CD4-positive, alpha-beta T cell (primary cell): ENCODE measurements around the gene PRKCQ. TPM values are rescaled to one million over a fixed set of nuclear protein-coding genes. Genes with fewer than 3 reads are reported as not detected.

Experiments used
- ATAC-seq: fragments of 200-7000 bp; cut with Tn5 transposase; one replicate; pipeline ENCODE4 v1.10.0; 2022; ENCODE audit warnings: mild to moderate bottlenecking; ENCODE audit not compliant: poor library complexity
- CTCF ChIA-PET: fragments of 350-600 bp; sonication (Branson Sonifier 250); formaldehyde crosslinking; loops from one replicate; lab custom pipeline; 2021; ENCODE audit warnings: antibody characterized with exemption, inconsistent platforms; lab: Charles Lee
- POLR2A ChIA-PET: fragments of 350-600 bp; sonication (Branson Sonifier 250); formaldehyde crosslinking; loops from one replicate; lab custom pipeline; 2021; ENCODE audit warnings: antibody characterized with exemption, inconsistent platforms; lab: Charles Lee
- DNase-seq, 14 experiments: peaks; one replicate each; pipeline ENCODE4 v3.0.0-alpha.2; 2013 to 2020; ENCODE audit warnings: mixed read lengths in 2 of 14
- H3K27ac ChIP-seq, 2 donors: one replicate each; pipeline versions ENCODE4 v1.5.1 to v1.7.0; 2013; ENCODE audit warnings: low read length in 2 of 2, low read depth in 1 of 2, mild to moderate bottlenecking in 1 of 2
- H3K27me3 ChIP-seq, 2 experiments: 1 replicate in 1 of 2; 2 replicates in 1 of 2; pipeline versions ENCODE4 v1.6.1 to v1.7.0; 2013; ENCODE audit warnings: low read length in 2 of 2, control low read depth in 1 of 2, mild to moderate bottlenecking in 1 of 2, moderate library complexity in 1 of 2; ENCODE audit not compliant: insufficient read depth in 2 of 2, control insufficient read depth in 1 of 2
- H3K36me3 ChIP-seq: one replicate; pipeline ENCODE4 v1.6.1; 2013; ENCODE audit warnings: low read length, control low read depth; ENCODE audit not compliant: insufficient read depth
- H3K4me1 ChIP-seq: one replicate; pipeline ENCODE4 v1.6.1; 2013; ENCODE audit warnings: low read length, control low read depth; ENCODE audit not compliant: insufficient read depth
- H3K4me3 ChIP-seq: one replicate; pipeline ENCODE4 v1.5.1; 2013; ENCODE audit warnings: mild to moderate bottlenecking, low read length, moderate library complexity
- H3K9me3 ChIP-seq, 2 experiments: 1 replicate in 1 of 2; 2 replicates in 1 of 2; pipeline versions ENCODE4 v1.6.1 to v1.7.0; 2013; ENCODE audit warnings: low read length in 2 of 2, mild to moderate bottlenecking in 2 of 2, control low read depth in 1 of 2, moderate library complexity in 1 of 2; ENCODE audit not compliant: control insufficient read depth in 1 of 2, insufficient read depth in 1 of 2
- H3K27ac Mint-ChIP-seq: one replicate; pipeline ENCODE4 v1.8.0; 2020; ENCODE audit warnings: mixed read lengths
- H3K27me3 Mint-ChIP-seq: one replicate; pipeline ENCODE4 v1.8.0; 2021; ENCODE audit warnings: mixed read lengths
- H3K36me3 Mint-ChIP-seq: one replicate; pipeline ENCODE4 v1.8.0; 2021; ENCODE audit warnings: low read depth, mixed read lengths
- H3K4me1 Mint-ChIP-seq: one replicate; pipeline ENCODE4 v1.8.0; 2021; ENCODE audit warnings: low read depth, mixed read lengths
- H3K4me3 Mint-ChIP-seq: one replicate; pipeline ENCODE4 v1.8.0; 2020; ENCODE audit warnings: mild to moderate bottlenecking, mixed read lengths
- H3K9me3 Mint-ChIP-seq: one replicate; pipeline ENCODE4 v1.8.0; 2020; ENCODE audit warnings: mixed read lengths
- intact Hi-C, 2 experiments: fragments of 100-400 bp; cut with DNase I in 1 of 2; cut with micrococcal nuclease in 1 of 2; formaldehyde crosslinking; loops; one replicate each; pipeline versions ENCODE4 v1.15.1 to v1.9.0; 2023 to 2025; cut with DNase I, micrococcal nuclease
- total RNA-seq, 174 experiments: library from RNA in 2 of 174; stranded (reverse) in 2 of 174; gene quantifications; one replicate each; pipeline ENCODE4 v1.2.3 and lab custom pipeline; 2021 to 2026
- TF ChIP-seq, protein P1 (sequence below): fragments of 200-600 bp; IDR thresholded peaks from one replicate; pipeline ENCODE4 v1.8.0; 2022; ENCODE audit warnings: antibody characterized with exemption, mild to moderate bottlenecking

The PRKCQ gene
- total RNA-seq, 2 experiments from 2014 or later, result 43.4 to 43.9 TPM

DNA sequence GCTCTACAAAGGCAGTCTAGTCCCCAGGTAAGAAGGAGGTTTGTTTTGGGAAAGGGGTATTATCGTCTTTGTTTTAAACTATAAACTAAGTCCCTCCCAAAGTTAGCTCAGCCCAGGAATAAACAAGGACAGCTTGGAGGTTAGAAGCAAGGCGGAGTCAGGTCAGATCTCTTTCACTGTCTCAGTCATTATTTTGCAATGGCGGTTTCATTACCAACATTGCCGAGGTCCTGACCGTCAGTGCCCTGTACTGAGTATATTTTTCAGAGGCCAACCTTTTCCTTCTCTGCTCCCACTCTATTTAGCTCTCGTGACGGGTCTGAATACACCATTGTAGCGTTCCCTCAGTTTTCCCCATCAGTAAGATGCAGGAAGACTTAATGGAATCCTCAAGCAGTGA, 184.5 kb downstream of the PRKCQ start:
- POLR2A ChIA-PET, result interaction anchor here (2.4 kb wide), 1 partner anchor 48 kb away, joined by 7 read pairs; no protein-coding TSS in a partner anchor

DNA sequence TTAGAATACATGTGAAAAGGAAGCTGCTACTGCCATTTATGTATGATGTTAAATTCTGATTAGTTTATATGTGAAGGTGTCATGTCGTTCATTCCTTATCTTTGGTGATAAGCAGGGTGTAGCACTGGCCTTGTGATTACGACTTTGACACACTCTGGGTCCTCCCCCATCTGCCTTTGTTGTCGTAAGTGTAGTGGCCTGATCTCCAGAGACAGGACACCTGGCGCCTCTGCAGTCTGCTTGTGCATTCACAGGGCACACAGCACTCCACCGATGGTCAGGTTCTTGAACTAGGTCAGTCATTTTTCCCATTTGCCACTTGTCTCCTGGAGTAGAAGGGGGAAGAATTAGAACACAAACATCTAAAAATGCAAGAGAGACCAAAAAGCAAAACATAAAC, 186.0 kb downstream of the PRKCQ start:
- TF ChIP-seq, protein P1, sequence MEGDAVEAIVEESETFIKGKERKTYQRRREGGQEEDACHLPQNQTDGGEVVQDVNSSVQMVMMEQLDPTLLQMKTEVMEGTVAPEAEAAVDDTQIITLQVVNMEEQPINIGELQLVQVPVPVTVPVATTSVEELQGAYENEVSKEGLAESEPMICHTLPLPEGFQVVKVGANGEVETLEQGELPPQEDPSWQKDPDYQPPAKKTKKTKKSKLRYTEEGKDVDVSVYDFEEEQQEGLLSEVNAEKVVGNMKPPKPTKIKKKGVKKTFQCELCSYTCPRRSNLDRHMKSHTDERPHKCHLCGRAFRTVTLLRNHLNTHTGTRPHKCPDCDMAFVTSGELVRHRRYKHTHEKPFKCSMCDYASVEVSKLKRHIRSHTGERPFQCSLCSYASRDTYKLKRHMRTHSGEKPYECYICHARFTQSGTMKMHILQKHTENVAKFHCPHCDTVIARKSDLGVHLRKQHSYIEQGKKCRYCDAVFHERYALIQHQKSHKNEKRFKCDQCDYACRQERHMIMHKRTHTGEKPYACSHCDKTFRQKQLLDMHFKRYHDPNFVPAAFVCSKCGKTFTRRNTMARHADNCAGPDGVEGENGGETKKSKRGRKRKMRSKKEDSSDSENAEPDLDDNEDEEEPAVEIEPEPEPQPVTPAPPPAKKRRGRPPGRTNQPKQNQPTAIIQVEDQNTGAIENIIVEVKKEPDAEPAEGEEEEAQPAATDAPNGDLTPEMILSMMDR, result no peak
- Histone ChIP-seq H3K36me3 (no peaks in the 10 kb centered on the region), H3K4me1 (no peaks in the 10 kb centered on the region), H3K27me3 (no peaks in the 10 kb centered on the region), H3K9me3 (peaks cover 0 to 11% of the 10 kb centered on the region in 2 experiments), H3K4me3 (no peak overlapping the region), H3K27ac (no peak overlapping the region)
- intact Hi-C loops, result no loop called here
- H3K27me3 Mint-ChIP-seq, result no peaks in the 10 kb centered on the region
- ChIA-PET POLR2A (no interaction called here), CTCF (no interaction called here)
- H3K27ac Mint-ChIP-seq, result no peak overlapping the region
- ATAC-seq (no peak), DNase-seq (no peak)
- no peaks in the 10 kb centered on the region for H3K4me1 Mint-ChIP-seq
- H3K9me3 Mint-ChIP-seq, result peaks cover 3% of the 10 kb centered on the region
- no peak overlapping the region for H3K4me3 Mint-ChIP-seq
- peaks cover 18% of the 10 kb centered on the region for H3K36me3 Mint-ChIP-seq

More for the DNA sequence above, 184.5 kb downstream of the PRKCQ start:
- H3K36me3 ChIP-seq, result no peaks in the 10 kb centered on the region
- H3K27ac Mint-ChIP-seq, result no peak overlapping the region
- H3K27me3 ChIP-seq, result no peaks in the 10 kb centered on the region
- H3K9me3 Mint-ChIP-seq, result peaks cover 3% of the 10 kb centered on the region
- DNase-seq, result no peak
- H3K27me3 Mint-ChIP-seq, result no peaks in the 10 kb centered on the region
- H3K4me3 Mint-ChIP-seq, result no peak overlapping the region
- H3K4me1 Mint-ChIP-seq, result no peaks in the 10 kb centered on the region
- ATAC-seq, result no peak
- no peaks in the 10 kb centered on the region for H3K9me3 ChIP-seq
- no peak overlapping the region for H3K27ac ChIP-seq
- H3K4me3 ChIP-seq, result no peak overlapping the region
- CTCF ChIA-PET, result interaction anchor here (1.6 kb wide), 1 partner anchor 193 kb away, joined by 4 read pairs; the partner anchor contains the start of gene PFKFB3
- H3K36me3 Mint-ChIP-seq, result peaks cover 9% of the 10 kb centered on the region
- no peaks in the 10 kb centered on the region for H3K4me1 ChIP-seq
- intact Hi-C loops, result no loop called here
- TF ChIP-seq, protein P1, result no peak

DNA sequence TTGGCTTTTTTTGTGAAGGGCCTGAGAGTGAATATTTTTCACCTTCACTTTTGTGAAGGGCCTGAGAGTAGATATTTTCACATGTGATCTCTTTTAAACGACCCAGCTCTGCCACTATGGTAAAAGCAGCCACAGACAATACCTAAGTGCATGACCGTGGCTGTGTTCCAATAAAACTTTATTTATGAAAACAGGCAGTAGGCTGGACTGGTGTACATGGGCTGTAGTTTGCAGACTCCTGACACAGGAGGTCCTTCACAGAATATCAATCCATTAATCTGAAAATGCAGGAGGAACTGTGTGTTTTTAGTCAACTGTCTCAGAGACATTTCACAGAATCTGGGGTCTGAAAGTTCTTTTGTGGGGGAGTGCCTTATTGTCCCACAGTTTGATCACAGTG, 186.9 kb downstream of the PRKCQ start:
- Histone ChIP-seq H3K4me3 (no peak overlapping the region), H3K27ac (no peak overlapping the region), H3K27me3 (no peaks in the 10 kb centered on the region), H3K36me3 (no peaks in the 10 kb centered on the region), H3K4me1 (no peaks in the 10 kb centered on the region), H3K9me3 (peaks cover 7 to 17% of the 10 kb centered on the region in 2 experiments)
- intact Hi-C loops, result no loop called here
- Mint-ChIP-seq H3K4me3 (no peak overlapping the region), H3K36me3 (peaks cover 18% of the 10 kb centered on the region), H3K27ac (no peak overlapping the region), H3K4me1 (no peaks in the 10 kb centered on the region), H3K27me3 (no peaks in the 10 kb centered on the region), H3K9me3 (peaks cover 3% of the 10 kb centered on the region)
- ATAC-seq (no peak), DNase-seq (no peak)
- CTCF ChIA-PET, result no interaction called here
- POLR2A ChIA-PET, result no interaction called here
- TF ChIP-seq, protein P1, result no peak
